NCI-H345 treated with DMSO at 0.1 percent for 48 hours (cell line): ENCODE results near the gene BTG2.
A peak's percentile ranks its signal among the peaks of the same experiment; 100 is the strongest.
"Not testable (repeated sequence)": the region's sequence is repeated elsewhere in the genome, so short reads cannot be mapped to it uniquely, and the experiment has no call there.

Experiments
- DNase-seq: peaks from one replicate; lab custom pipeline; 2025; ENCODE audit not compliant: unreplicated experiment; lab: John Stamatoyannopoulos, UW

The BTG2 gene

GRCh38 chr1:203304919-203305808, at the start of gene BTG2:
Gene BTG2 (plus strand): TSS chr1:203305519. CDS start chr1:203305607, 88 bp downstream.
- peak; percentile 81 for DNase-seq

GRCh38 chr1:203256636-203257035, 48.7 kb upstream of the BTG2 start:
- not testable (repeated sequence) for DNase-seq

GRCh38 chr1:203263496-203263895, 41.8 kb upstream of the BTG2 start:
- DNase-seq, result no peak

- no peak for DNase-seq
These were observed 41.2 kb upstream of the BTG2 start for GRCh38 chr1:203264052-203264501.

GRCh38 chr1:203265541-203265940, 39.8 kb upstream of the BTG2 start:
- DNase-seq, result no peak

- DNase-seq, result not testable (repeated sequence)
These were observed 39.2 kb upstream of the BTG2 start for GRCh38 chr1:203266140-203266539.

GRCh38 chr1:203267347-203267846, 37.9 kb upstream of the BTG2 start:
- peak; percentile 61 for DNase-seq

- DNase-seq, result no peak
These were observed 37.4 kb upstream of the BTG2 start for GRCh38 chr1:203267912-203268311.

GRCh38 chr1:203268901-203269653, 36.2 kb upstream of the BTG2 start:
- DNase-seq, result peak; percentile 52

- no peak for DNase-seq
These were observed 35.7 kb upstream of the BTG2 start for GRCh38 chr1:203269654-203270020.

GRCh38 chr1:203270448-203270847, 34.9 kb upstream of the BTG2 start:
- DNase-seq, result no peak

- DNase-seq, result no peak
These were observed 34.1 kb upstream of the BTG2 start for GRCh38 chr1:203271018-203271743.

GRCh38 chr1:203271962-203272632, 33.2 kb upstream of the BTG2 start:
- DNase-seq, result no peak

GRCh38 chr1:203272633-203273205, 32.6 kb upstream of the BTG2 start:
- DNase-seq, result no peak

GRCh38 chr1:203273206-203273868, 32.0 kb upstream of the BTG2 start:
- DNase-seq, result peak; percentile 68

GRCh38 chr1:203273869-203274602, 31.3 kb upstream of the BTG2 start:
- no peak for DNase-seq

- DNase-seq, result no peak
These were observed 30.5 kb upstream of the BTG2 start for GRCh38 chr1:203274603-203275381.

GRCh38 chr1:203275656-203276272, 29.6 kb upstream of the BTG2 start:
- DNase-seq, result no peak
